Activated CD4-positive, CD25-positive, alpha-beta regulatory T cell (primary cell): ENCODE results near the gene SMLR1.

ENCODE experiments used
- DNase-seq, 4 experiments: peaks; one replicate each; lab custom pipeline; 2025; lab: John Stamatoyannopoulos, UW

The SMLR1 gene

DNA sequence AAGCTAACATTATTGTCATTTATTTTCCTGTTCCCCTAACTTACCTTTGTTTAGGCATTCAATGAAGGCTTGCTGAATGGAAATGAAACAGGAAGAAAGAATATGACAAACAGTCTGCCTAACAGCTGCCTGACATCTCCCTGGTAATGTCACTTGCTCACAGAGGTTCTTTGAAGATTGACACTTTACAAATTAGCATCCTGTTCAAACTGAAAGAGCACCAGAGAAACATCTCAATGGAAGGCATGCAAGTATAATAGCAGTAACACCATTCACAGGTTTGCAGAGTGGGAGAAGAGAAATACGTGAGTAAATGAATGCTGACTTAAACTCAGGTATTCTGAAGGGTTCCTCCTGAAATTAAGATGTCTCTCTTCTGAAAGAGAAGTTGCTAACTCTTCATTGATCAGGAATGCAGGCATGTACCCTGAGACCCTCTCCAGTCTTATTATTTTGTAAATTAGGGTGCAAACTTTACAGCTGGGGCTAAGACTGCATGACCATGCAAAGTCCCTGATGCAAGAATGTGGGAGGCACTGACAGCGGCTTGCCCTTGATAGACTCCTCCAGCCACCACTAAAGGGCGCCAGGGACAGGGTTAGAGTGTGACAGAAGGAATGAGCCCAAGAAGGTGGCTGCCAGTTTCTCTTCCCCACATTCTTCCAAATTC is 1.3 kb upstream of the SMLR1 start:
- no peak for DNase-seq

DNA sequence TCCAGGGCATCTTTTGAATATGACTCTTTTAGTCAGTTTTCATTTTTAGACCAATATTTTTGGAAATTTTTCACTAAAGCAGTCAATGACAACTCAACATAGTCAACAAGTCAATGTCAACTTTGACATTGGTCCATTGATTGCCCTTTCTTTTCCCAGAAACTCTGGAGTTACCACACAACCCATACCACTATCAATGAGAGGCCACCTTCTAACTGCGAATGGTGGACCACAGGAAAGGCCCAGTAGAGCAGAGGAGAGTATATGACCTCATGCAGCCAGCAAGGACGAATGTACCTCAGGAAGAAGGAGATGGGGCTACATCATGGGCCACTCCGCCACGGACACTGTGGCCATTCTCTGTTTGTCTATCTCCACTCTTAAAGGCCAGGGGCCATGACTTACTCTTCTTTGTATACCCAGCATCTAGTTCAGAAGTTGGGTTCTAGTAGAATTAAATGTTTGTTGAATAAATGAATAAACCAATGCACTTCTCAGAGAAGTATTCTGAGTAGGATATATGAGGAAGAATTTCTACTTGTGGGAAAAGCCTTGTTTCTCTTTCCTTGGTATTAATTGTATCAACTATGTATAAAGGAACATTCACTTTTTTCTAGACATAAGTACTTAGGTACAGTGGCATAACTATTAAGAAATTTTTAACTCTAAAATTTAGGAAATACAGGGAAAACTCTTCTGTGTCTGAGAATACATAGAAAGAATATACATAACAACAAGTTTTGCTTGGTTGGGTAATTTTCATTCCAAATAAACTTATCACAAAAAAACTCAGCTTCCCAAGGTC is 562 bp upstream of the SMLR1 start:
- DNase-seq: no peak

DNA sequence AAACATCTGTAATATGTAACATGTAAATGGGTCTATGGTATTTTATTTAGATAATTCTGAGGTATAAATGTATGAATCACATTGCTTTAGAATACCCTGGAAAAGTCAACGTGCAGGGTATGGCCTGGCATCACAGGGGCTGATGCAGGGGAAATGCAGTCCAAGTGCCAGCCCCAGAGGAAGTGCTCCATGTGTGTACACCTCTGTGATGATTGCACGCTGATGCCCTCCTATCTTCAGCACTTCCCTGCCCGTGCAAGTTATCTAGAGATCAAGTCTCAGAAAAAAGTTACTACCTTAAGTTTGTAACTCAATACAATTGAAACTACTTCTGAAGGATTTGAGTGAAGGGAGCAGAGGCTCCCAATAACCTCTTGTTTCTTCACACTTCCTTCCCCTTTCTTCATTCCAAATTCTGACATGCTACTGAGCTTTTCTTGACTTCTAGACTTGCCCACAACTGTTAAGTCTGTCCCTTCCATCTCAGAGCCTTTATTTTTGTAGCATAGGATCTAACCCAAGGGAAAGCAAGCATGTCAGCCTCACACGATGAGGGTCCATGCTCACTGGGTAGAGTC is 2.2 kb downstream of the SMLR1 start:
- DNase-seq: no peak

DNA sequence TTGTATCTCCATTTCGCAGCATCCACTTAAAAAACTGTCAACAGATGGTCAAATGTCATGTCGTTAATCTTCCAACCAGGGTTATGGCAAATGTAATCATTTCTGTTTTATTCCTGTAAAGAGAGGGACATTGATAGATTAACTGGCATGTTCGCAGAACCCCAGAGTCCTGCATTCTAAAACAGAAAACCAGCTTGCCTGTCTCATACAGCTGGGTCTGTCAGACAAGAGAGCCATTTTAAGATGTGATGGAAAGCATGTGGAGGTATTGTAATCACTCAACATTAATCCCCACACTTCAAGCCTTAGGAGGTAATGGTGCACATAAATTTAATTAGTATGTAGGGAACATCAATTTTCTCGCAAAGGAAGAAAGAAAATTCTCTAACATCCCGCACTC is 4.4 kb downstream of the SMLR1 start:
- DNase-seq: no peak

DNA sequence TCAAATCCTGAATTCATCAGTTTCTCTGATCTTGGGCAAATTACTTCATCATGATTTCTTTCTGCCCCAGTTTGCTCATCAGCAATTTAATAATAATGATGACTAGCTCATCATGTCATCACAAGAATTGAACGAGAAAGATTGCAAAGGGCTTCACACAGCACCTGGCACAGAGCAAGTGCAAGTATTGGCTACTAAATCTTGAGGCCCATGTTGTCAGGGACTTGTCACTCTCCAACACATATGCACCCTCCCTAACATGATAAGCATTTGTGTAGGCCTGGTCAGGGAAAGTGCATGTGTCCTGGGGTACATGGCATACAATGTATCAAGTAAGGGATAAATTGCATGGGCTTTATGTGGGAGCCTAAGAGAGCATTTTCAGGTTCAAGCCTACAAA is 6.4 kb downstream of the SMLR1 start:
- DNase-seq: no peak

DNA sequence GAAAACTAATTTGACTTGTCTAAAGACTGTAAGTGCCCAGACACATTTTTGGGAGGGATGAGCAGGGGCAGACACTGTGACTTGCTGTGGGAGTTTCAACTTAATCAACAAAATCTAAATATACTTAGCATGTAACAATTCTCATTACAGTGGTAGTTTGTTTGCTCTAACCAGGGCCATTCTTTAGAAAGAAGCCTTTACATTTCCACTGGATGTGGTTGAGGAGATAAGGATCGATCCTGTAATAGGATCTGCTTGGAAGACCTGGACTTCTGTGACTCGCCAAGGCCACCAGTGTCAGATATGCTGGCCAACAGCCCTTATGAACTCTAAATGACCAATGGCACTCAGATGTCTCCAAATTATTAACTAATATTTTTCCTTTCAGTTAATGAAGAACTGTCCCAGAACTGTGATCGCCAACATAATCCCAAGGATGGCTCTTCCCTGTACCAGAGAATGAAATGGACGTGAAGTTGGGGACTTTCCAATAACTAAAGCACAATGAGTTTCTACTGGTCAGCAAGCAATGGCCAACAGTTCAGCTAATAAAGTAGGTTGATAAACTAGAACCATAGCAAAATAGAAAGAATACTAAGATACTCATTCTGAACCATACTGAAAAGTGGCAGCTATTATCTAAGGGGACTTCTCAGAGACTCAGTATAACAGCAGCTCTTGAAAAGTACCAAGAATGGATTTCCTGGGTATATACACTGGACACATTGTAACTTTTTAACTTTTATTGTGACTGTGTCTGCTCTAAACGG is 7.5 kb downstream of the SMLR1 start:
- DNase-seq: no peak

DNA sequence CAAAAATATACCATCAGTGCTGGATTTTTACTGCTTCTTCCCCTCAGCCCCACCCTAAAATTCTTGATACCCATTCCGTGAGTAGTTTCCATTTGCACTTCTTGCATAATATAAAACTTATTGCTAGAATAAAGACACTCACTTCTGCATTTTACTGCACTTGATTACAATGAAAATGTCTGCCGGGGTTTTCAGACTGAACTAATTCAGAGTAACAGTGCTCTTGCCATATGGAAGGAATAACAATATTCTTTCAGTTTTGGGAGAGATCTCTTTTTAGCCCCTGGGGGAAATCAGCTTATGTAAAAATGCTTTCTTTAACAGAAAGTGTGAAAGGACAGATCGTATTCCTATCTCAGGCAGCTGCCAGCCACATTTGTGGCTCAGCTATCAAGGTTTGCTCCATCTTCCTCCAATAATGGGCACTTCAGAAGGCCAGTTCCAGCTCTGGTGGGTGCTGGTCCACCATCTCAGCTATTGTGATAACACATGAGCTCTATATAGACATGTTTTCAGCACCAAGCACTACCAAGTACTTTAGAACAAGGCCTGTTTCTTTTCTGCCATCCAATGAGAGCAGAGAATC is 8.9 kb downstream of the SMLR1 start:
- DNase-seq: no peak

DNA sequence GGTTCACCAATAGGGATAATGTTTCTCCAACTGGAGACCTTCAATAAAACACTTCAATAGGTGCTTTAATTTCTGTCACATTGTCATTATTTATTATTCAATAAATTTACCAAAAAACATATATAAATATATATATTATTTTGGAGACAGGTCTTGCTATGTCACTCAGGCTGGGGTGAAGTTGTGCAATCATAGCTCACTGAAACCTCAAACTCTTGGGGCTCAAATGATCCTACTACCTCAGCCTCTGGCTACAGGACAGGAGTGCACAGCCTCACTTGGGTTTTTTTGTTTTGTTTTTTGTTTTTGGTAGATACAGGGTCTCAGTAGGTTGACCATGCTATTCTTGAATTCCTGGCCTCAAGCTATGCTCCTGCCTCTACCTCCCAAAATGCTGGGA is 9.9 kb downstream of the SMLR1 start:
- DNase-seq: no peak

DNA sequence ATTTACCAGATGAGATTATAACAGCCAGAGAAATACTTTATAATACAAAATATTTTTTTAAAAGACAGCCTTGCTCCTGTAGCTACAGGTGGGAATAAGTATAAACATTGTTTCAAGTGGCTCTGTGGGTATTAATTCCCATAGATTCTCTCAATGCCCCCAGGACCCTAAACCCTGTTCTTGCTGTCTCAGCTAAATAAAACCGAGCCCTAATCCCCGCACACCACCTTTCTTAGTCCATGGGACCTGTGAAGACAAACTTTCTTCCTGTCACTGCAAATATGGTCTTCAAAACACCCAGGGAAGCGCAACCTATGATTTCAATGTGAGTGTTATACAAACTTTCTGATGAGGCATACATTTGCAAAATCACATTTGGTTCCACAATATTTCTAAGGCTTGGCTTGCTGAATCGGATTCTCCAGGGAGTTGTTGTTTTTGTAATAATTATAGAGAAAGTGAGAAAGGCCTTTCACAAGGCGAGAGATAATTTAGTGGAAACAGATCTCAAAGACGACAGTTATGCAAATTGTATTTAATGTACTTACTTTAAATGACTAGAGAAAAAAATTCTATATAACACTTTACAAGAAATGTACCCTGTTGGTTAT is 11.1 kb downstream of the SMLR1 start:
- DNase-seq: no peak

DNA sequence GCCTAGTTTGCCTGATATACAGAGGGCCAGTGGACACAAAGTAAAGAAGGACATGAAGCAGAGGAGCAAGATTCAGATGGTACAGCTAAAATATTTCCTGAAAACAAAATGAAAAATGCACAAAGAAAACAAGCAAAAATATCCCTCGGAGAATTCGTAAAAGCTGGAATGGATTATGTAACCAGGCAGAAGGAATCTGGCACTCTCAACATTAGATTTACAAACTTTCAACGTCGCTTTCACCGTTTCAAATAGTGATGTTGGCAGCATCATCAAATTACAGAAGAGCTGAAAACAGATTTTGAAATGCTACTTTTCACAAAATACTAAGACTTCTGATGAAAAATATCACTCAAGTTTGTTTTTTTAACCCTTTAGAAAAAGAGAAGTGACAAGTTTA is 11.7 kb downstream of the SMLR1 start:
- DNase-seq: no peak

DNA sequence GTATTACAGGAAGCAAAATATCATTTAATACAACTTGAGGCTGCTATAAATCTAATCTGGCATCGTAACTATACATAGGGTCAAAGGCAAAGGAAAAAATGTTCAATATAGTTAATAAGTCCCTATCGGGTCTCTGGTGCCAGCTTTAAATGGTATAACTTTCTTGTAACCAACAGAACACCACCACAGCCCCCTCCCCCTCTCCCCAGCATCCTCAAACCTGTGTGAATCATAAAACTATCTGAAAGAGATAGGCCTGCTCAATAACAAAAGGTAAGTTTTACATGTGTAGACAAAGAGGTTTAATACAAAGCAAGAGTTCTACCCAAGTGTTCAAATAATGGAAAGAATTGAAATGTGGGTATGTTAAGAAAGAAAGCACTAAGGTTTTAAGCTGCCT is 12.2 kb downstream of the SMLR1 start:
- no peak for DNase-seq

DNA sequence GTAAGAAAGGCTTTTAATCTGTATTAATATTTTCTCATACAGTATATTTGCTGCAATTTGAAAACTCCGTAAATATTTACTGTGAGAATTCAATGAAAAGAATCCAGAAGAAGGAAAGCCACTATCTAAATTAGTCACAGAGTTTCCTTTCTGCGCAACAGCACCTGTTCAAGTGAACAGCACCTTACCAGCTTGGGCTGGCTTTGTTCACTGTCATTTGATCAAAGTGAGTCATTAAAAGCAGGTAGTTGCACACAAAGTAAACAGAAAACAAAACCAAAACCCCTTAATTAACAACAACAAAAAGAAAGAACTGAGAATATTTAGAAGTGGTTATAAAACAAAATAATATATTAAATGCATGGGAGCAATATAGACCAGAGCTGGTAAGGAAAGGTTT is 12.8 kb downstream of the SMLR1 start:
- no peak for DNase-seq

DNA sequence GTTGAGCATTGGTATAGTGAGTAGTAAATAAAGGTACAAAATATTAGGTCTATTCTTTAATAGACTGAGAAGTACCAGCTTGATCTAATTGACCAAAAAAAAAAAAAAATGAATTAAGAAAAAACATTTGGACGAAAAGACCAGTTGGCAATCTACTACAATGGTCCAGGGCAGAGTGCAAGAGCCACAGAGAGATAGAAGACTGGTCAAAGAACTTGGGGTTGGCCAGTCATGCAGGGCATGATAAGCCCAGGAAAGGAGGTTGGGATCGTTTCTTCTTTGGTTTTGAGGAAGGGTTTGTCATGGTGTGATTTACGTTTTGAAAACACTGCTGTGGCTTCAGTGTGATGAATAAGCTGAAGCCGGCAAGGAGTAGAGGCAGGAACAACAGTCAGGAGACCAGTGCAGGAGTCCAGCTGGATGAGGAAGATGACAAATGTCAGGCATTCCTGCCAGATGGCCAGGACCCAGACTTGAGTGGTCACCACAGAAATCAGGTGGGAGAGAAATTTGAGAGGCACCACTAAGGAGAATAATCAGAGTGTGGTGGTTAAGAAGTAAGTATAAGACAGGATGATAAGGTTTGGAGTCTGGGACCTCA is 14.0 kb downstream of the SMLR1 start:
- DNase-seq: no peak

DNA sequence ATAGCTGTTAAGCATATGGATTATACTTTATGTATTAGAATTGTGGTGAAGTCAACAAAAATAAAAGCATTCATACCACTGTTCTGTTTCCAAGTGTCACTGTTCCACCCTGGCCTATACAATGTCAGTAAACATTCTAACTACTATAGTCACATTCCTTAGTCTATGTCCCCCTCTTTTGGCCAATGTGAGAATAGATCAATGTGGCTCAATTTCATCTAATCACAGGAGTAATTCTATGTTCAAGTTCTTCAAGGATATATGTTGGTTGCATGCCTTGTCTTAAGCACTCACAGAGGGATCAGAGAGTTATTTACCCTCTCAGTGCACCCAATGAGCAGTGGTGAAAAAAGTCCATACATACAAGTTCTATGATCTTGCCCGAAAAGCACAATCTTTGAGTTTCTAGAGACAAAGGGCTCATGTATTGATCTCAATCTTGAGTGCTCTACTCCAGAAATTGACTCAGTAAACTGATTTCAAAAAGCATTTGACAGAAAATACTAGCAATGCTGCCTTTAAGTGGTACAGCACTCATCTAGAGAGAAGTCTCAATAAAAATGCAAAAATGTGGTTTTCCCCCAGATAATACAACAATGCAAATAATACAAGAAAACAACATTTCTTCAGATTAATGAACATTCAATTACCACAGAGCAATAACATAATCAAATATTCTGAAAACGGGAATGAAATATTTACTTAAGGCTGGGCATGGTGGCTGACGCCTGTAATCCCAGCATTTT is 16.5 kb downstream of the SMLR1 start:
- no peak for DNase-seq

DNA sequence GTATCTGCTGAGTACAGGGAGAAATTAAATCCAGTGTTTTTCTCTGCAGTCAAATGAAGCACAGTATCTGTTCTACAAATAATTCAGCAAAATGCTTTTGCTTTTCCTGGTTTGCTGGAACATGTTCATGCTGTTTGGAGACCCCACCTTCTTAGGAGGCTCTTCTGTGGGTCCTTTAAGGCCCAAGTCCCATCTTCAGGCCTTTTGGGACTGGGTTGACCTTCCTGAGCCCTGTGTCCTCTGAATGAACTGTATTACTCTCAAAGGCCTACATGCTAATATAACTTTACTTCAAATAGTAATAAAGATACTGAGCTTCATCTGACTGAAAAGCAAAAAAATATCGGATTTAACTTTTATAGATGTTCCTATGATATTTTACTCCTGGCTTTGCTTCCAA is 19.3 kb downstream of the SMLR1 start:
- DNase-seq: no peak

DNA sequence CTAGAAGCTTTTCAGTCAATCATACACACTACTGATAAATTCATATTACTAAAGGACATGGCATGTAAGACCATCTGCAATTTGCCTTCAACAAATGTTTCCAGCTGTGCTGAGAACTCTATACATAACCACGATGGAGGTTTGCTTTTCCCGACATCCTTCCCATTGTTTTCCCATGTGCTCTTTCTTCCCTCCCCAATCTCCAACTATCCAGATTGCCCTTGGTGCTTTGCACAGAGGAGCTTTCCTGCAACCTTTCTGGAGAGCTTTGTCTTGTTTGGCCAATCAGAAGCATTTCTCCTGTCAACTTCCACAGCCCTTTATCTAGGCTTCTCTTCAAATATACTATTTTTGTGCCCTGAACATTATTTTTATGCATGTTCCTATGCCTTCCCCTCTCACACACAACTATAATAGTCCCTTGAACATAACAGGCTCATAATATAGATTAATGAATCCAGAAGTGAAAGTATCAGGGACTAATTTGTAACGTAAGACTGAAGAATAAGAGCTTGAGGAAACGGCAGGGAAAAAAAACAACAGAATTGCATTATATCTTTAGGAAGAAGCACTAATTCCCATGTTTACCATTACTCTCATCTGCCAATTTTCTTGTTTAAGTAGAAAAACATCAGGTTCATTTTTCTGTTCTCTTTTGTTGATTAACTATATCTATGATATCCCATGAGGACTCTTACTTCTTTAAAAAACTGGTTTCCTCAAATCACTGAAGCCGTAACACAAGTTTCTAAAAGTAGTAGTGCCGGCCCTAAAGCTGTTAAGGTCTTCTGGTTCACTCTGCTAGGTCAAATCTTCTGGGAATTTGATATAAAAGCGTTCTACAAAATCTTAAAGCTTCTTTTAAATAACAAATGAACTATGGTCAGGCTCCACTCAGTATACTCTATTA is 20.1 kb downstream of the SMLR1 start:
- no peak for DNase-seq

DNA sequence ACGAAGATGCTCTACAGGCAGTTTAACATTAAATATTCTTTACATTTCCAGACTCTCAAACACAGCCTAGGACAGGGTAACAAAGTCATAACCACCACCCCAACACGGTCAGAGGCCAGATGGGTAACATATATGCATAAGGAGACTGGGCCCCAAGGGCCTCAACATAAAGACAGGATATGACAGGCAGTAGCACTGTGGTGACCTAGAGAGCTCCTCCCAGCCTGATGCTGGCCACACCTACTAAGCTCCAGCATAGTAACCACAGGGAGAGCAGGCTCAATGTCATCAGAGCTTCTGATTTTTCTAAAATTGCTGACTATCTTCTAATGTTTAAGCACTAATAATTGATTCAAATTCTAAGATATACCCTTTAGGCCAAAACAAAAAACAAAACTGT is 21.7 kb downstream of the SMLR1 start:
- no peak for DNase-seq

DNA sequence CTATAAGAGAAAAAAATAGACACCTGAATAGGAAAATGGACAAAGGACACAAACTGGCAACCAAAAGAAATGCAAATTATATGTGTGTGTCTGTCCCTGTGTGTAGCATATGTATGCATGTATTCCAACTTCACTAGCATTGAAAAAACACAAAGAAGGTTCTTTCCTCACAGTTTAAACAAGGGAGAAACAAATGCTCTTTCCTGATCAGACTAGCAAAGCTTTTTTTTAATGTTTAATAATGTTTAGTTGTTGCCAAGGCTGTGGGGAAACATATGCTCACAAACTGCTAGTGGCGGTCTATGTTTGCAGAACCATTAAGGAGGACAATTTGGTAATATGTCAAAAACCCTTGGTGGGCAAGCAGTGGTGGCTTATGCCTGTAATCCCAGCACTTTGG is 22.4 kb downstream of the SMLR1 start:
- no peak for DNase-seq

DNA sequence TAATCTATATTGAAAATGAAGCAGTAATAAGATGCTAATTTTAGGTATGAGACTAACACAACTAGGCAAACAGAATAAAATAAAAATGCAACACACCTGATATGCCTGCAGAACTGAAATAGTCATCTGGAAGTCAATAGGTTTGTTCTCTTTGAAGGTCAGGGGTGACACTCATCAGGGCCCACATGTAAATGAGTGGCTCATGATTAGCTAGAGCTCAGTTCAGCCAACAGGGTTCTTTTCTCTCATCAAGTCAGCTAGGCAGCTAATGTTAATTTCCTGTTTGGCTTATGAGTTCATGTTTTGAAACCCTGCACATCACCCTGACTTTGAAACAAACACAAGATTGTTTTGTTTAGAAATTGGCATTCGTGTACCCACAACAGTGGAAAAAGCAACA is 23.8 kb downstream of the SMLR1 start:
- DNase-seq: no peak
